Nephron (organoid): Measurements from ENCODE around the gene FIG4.

ENCODE experiments used
- H3K27ac Mint-ChIP-seq, 3 experiments: 2 replicates each; pipeline ENCODE4 v1.8.0; 2020; ENCODE audit warnings: mixed read lengths in 3 of 3, mild to moderate bottlenecking in 2 of 3, moderate library complexity in 1 of 3
- H3K27me3 Mint-ChIP-seq: 2 replicates; pipeline ENCODE4 v1.8.0; 2021; ENCODE audit warnings: low read depth, mild to moderate bottlenecking, moderate library complexity, mixed read lengths
- H3K36me3 Mint-ChIP-seq: 2 replicates; pipeline ENCODE4 v1.8.0; 2020; ENCODE audit warnings: low read depth, mixed read lengths
- H3K4me1 Mint-ChIP-seq: 2 replicates; pipeline ENCODE4 v1.8.0; 2020; ENCODE audit warnings: mixed read lengths
- H3K4me3 Mint-ChIP-seq, 3 experiments: 2 replicates each; pipeline ENCODE4 v1.8.0; 2020; ENCODE audit warnings: mild to moderate bottlenecking in 3 of 3, mixed read lengths in 3 of 3, moderate library complexity in 2 of 3
- H3K9me3 Mint-ChIP-seq: 2 replicates; pipeline ENCODE4 v1.8.0; 2020; ENCODE audit warnings: mixed read lengths
- CTCF ChIP-seq, 3 experiments: fragments of 200-600 bp; sonication (generic); IDR thresholded peaks; one replicate each; pipeline ENCODE4 v1.5.0; 2021; ENCODE audit warnings: antibody characterized with exemption in 3 of 3; ENCODE audit not compliant: unreplicated experiment in 3 of 3

Gene FIG4

GRCh38 chr6:109662192-109662591 lies 28.9 kb upstream of the FIG4 start:
- Mint-ChIP-seq H3K4me3 (no peak overlapping the region), H3K36me3 (peaks cover 6% of the 10 kb centered on the region), H3K27ac (no peak overlapping the region), H3K27me3 (no peaks in the 10 kb centered on the region), H3K9me3 (no peaks in the 10 kb centered on the region), H3K4me1 (no peaks in the 10 kb centered on the region)
- TF ChIP-seq CTCF (IDR thresholded peaks at IDR 0.05; ENCODE audit: unreplicated experiment in 3 of 3), result no peak

GRCh38 chr6:109669811-109670210 lies 21.3 kb upstream of the FIG4 start:
- H3K4me1 Mint-ChIP-seq, result peaks cover 6% of the 10 kb centered on the region
- no peaks in the 10 kb centered on the region for H3K27me3 Mint-ChIP-seq
- no peak overlapping the region for H3K4me3 Mint-ChIP-seq
- no peak overlapping the region for H3K27ac Mint-ChIP-seq
- peaks cover 20% of the 10 kb centered on the region for H3K36me3 Mint-ChIP-seq
- H3K9me3 Mint-ChIP-seq, result no peaks in the 10 kb centered on the region
- TF ChIP-seq CTCF (IDR thresholded peaks at IDR 0.05; ENCODE audit: unreplicated experiment in 3 of 3), result no peak

- H3K27ac Mint-ChIP-seq, result peak overlapping the region; percentile 41 to 77 (median 72)
- no peaks in the 10 kb centered on the region for H3K27me3 Mint-ChIP-seq
- no peak overlapping the region for H3K4me3 Mint-ChIP-seq
- no peak for TF ChIP-seq CTCF (IDR thresholded peaks at IDR 0.05; ENCODE audit: unreplicated experiment in 3 of 3)
- peaks cover 17% of the 10 kb centered on the region for H3K36me3 Mint-ChIP-seq
- H3K4me1 Mint-ChIP-seq, result peaks cover 6% of the 10 kb centered on the region
- no peaks in the 10 kb centered on the region for H3K9me3 Mint-ChIP-seq
These were observed 19.4 kb upstream of the FIG4 start for GRCh38 chr6:109671733-109672132.

- no peak for TF ChIP-seq CTCF (IDR thresholded peaks at IDR 0.05; ENCODE audit: unreplicated experiment in 3 of 3)
- H3K36me3 Mint-ChIP-seq, result peaks cover 17% of the 10 kb centered on the region
These were observed 18.9 kb upstream of the FIG4 start for GRCh38 chr6:109672175-109672574.

GRCh38 chr6:109672839-109673238 lies 18.3 kb upstream of the FIG4 start:
- peaks cover 17% of the 10 kb centered on the region for H3K36me3 Mint-ChIP-seq
- H3K4me3 Mint-ChIP-seq, result no peak overlapping the region
- no peak for TF ChIP-seq CTCF (IDR thresholded peaks at IDR 0.05; ENCODE audit: unreplicated experiment in 3 of 3)
- H3K27ac Mint-ChIP-seq, result peak overlapping the region; percentile 41 to 71 (median 59)
- no peaks in the 10 kb centered on the region for H3K27me3 Mint-ChIP-seq
- H3K4me1 Mint-ChIP-seq, result peaks cover 6% of the 10 kb centered on the region
- H3K9me3 Mint-ChIP-seq, result no peaks in the 10 kb centered on the region

More at GRCh38 chr6:109672175-109672574, 18.9 kb upstream of the FIG4 start:
- Mint-ChIP-seq H3K27ac (peak overlapping the region; percentile 41 to 71 (median 59)), H3K4me1 (peaks cover 6% of the 10 kb centered on the region), H3K27me3 (no peaks in the 10 kb centered on the region), H3K9me3 (no peaks in the 10 kb centered on the region), H3K4me3 (no peak overlapping the region)

GRCh38 chr6:109676724-109677123 lies 14.4 kb upstream of the FIG4 start:
- Mint-ChIP-seq H3K9me3 (peaks cover 12% of the 10 kb centered on the region), H3K4me3 (no peak overlapping the region), H3K27ac (no peak overlapping the region), H3K27me3 (no peaks in the 10 kb centered on the region), H3K4me1 (no peaks in the 10 kb centered on the region), H3K36me3 (peaks cover 15% of the 10 kb centered on the region)
- no peak for TF ChIP-seq CTCF (IDR thresholded peaks at IDR 0.05; ENCODE audit: unreplicated experiment in 3 of 3)
